HG02798 (cell line): ENCODE results near the gene MAP2K7.

Experiments used
- ATAC-seq: cut with Tn5 transposase; IDR thresholded peaks from one replicate; pipeline ENCODE4 v1.9.1; 2021; ENCODE audit warnings: mild to moderate bottlenecking; ENCODE audit not compliant: unreplicated experiment, poor library complexity

MAP2K7 gene

GRCh38 chr19:7905268-7905667, 1.6 kb downstream of the MAP2K7 start:
- ATAC-seq, result no peak

- no peak for ATAC-seq
Measured at GRCh38 chr19:7905859-7906258, 2.2 kb downstream of the MAP2K7 start.

GRCh38 chr19:7907122-7907521, 3.4 kb downstream of the MAP2K7 start:
- ATAC-seq, result no peak

GRCh38 chr19:7907544-7907943, 3.9 kb downstream of the MAP2K7 start:
- no peak for ATAC-seq

- no peak for ATAC-seq
Measured at GRCh38 chr19:7908078-7908699, 4.5 kb downstream of the MAP2K7 start.

GRCh38 chr19:7908742-7909461, 5.2 kb downstream of the MAP2K7 start:
- no peak for ATAC-seq

- ATAC-seq, result no peak
Measured at GRCh38 chr19:7909471-7910067, 5.9 kb downstream of the MAP2K7 start.

- ATAC-seq, result no peak
Measured at GRCh38 chr19:7910321-7911161, 6.9 kb downstream of the MAP2K7 start.

GRCh38 chr19:7911508-7912143, 7.9 kb downstream of the MAP2K7 start:
- no peak for ATAC-seq

GRCh38 chr19:7912144-7912696, 8.5 kb downstream of the MAP2K7 start:
- no peak for ATAC-seq

- no peak for ATAC-seq
Measured at GRCh38 chr19:7912697-7913564, 9.3 kb downstream of the MAP2K7 start.

- ATAC-seq, result no peak
Measured at GRCh38 chr19:7913652-7914051, 10.0 kb downstream of the MAP2K7 start.

GRCh38 chr19:7914099-7914498, 10.4 kb downstream of the MAP2K7 start:
- no peak for ATAC-seq

- ATAC-seq, result no peak
Measured at GRCh38 chr19:7914598-7915045, 10.9 kb downstream of the MAP2K7 start, which contains the start of gene TGFBR3L. Gene TGFBR3L (plus strand): TSS chr19:7914830.

- ATAC-seq, result no peak
Measured at GRCh38 chr19:7915250-7916102, 11.8 kb downstream of the MAP2K7 start.

GRCh38 chr19:7916103-7916954, 12.7 kb downstream of the MAP2K7 start:
- no peak for ATAC-seq

- no peak for ATAC-seq
Measured at GRCh38 chr19:7916955-7917266, 13.2 kb downstream of the MAP2K7 start.
